Fibroblast of lung (primary cell): ENCODE data around the gene C2orf49. TPM values are rescaled to one million over a fixed set of nuclear protein-coding genes. Genes with fewer than 3 reads are reported as not detected.

Source experiments
- DNase-seq, 2 donors: peaks; one replicate each; pipeline versions ENCODE4 v3.0.0 to v3.0.0-alpha.2; 2010; ENCODE audit warnings: low read depth in 2 of 2
- H2AFZ ChIP-seq: 2 replicates; pipeline ENCODE4 v1.5.1; 2012; ENCODE audit warnings: low read length, control low read depth, inconsistent platforms
- H3K27ac ChIP-seq: 2 replicates; pipeline ENCODE4 v1.5.1; 2011; ENCODE audit warnings: low read length, control low read depth; ENCODE audit not compliant: insufficient read depth
- H3K27me3 ChIP-seq: 2 replicates; pipeline ENCODE4 v1.5.1; 2011; ENCODE audit warnings: mild to moderate bottlenecking, low read length; ENCODE audit not compliant: control insufficient read depth, insufficient read depth
- H3K36me3 ChIP-seq: 2 replicates; pipeline ENCODE4 v1.5.1; 2011; ENCODE audit warnings: low read length; ENCODE audit not compliant: control insufficient read depth, insufficient read depth
- H3K4me1 ChIP-seq: 2 replicates; pipeline ENCODE4 v1.5.1; 2011; ENCODE audit warnings: low read length; ENCODE audit not compliant: control insufficient read depth, insufficient read depth; ENCODE audit errors: extremely low read depth
- H3K4me2 ChIP-seq: 2 replicates; pipeline ENCODE4 v1.5.1; 2011; ENCODE audit warnings: low read length, control low read depth; ENCODE audit not compliant: insufficient read depth; ENCODE audit errors: extremely low read depth
- H3K4me3 ChIP-seq, 4 experiments: fragments of 200-600 bp in 1 of 4; sonication (generic) in 1 of 4; replicated peaks in 1 of 4; 2 replicates each; pipeline ENCODE4 v1.5.1; 2011 to 2016; ENCODE audit warnings: low read length in 4 of 4, low read depth in 3 of 4, mild to moderate bottlenecking in 3 of 4, control low read depth in 2 of 4, inconsistent platforms in 1 of 4, mixed read lengths in 1 of 4; ENCODE audit not compliant: insufficient read depth in 1 of 4; ENCODE audit errors: control extremely low read depth in 1 of 4
- H3K79me2 ChIP-seq: 2 replicates; pipeline ENCODE4 v1.5.1; 2012; ENCODE audit warnings: mild to moderate bottlenecking, low read length, inconsistent platforms; ENCODE audit not compliant: control insufficient read depth, insufficient read depth
- H3K9ac ChIP-seq: 2 replicates; pipeline ENCODE4 v1.5.1; 2011; ENCODE audit warnings: mild to moderate bottlenecking, low read length, control low read depth; ENCODE audit not compliant: insufficient read depth
- H3K9me3 ChIP-seq: 2 replicates; pipeline ENCODE4 v1.5.1; 2012; ENCODE audit warnings: low read depth, low read length; ENCODE audit not compliant: control insufficient read depth, insufficient read depth
- H4K20me1 ChIP-seq: 2 replicates; pipeline ENCODE4 v1.5.1; 2011; ENCODE audit warnings: low read length; ENCODE audit not compliant: control insufficient read depth, insufficient read depth; ENCODE audit errors: extremely low read depth
- EZH2 ChIP-seq: IDR thresholded peaks from 2 replicates; pipeline ENCODE4 v1.5.1; 2012; ENCODE audit warnings: low read length, control low read depth, mild to moderate bottlenecking; ENCODE audit errors: missing control alignments
- polyA plus RNA-seq, 2 donors: library from polyadenylated mRNA; depleted of rRNA in 1 of 2; stranded (reverse) in 1 of 2; unstranded in 1 of 2; fragments of >200 nt; gene quantifications; 2 replicates each; pipeline ENCODE4 v1.2.1, GENCODE V29; 2011 to 2012; ENCODE audit warnings: missing spikeins in 1 of 2
- total RNA-seq: library from RNA; depleted of rRNA; stranded (reverse); fragments of >200 nt; gene quantifications from 2 replicates; pipeline ENCODE4 v1.2.1, GENCODE V29; 2014
- TF ChIP-seq, protein P1 (sequence below), 2 donors: IDR thresholded peaks in 1 of 2; conservative IDR thresholded peaks in 1 of 2; 1 replicate in 1 of 2; 2 replicates in 1 of 2; pipeline ENCODE4 v1.5.1; 2011 to 2012; ENCODE audit warnings: low read length in 2 of 2, control low read depth in 1 of 2, inconsistent platforms in 1 of 2, low read depth in 1 of 2, mild to moderate bottlenecking in 1 of 2

C2orf49 gene
- total and polyA plus RNA-seq, 2 donors (not counting 1 experiment from before 2014, with no cell fraction given) = 20.9 to 28.4 TPM

DNA sequence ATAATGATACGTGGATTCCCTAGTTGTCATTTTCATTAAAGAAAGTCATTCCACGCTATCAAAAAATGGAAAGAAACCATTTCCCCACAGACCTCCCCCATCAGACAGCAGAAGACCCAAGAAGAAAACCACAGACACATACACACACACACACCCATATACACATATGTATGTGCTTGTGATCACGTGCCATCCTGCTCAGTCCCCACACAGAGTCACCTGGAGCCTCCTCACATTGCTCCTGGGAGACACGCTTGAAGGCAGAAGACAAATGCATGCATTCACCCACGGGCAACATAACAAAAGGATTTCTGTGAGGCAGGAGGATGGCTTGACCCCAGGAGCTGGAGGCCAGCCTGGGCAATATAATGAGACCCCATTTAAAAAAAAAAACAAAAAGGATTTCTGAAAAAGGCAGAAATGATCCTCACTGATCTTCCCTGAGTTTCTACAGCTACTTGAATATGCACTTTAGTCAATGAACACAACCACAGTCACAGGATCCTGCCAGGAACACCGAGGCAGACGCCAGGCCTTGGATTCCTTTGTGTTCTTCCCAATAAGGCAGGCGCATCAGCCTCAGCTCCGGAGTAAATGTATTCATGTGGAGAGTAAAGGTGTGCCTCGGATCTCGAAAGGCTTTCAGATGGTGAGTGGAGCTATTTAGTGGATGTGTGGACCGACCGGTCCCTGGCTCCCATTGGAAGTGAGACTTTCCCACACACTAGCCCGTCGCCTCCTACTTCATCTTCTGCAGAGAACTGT is 28.8 kb upstream of the C2orf49 start:
- peaks cover 1% of the 10 kb centered on the region for H3K36me3 ChIP-seq
- no peak overlapping the region for H3K9ac ChIP-seq
- no peaks in the 10 kb centered on the region for H4K20me1 ChIP-seq
- no peaks in the 10 kb centered on the region for H3K4me1 ChIP-seq
- TF ChIP-seq EZH2 = no peak
- TF ChIP-seq, protein P1, sequence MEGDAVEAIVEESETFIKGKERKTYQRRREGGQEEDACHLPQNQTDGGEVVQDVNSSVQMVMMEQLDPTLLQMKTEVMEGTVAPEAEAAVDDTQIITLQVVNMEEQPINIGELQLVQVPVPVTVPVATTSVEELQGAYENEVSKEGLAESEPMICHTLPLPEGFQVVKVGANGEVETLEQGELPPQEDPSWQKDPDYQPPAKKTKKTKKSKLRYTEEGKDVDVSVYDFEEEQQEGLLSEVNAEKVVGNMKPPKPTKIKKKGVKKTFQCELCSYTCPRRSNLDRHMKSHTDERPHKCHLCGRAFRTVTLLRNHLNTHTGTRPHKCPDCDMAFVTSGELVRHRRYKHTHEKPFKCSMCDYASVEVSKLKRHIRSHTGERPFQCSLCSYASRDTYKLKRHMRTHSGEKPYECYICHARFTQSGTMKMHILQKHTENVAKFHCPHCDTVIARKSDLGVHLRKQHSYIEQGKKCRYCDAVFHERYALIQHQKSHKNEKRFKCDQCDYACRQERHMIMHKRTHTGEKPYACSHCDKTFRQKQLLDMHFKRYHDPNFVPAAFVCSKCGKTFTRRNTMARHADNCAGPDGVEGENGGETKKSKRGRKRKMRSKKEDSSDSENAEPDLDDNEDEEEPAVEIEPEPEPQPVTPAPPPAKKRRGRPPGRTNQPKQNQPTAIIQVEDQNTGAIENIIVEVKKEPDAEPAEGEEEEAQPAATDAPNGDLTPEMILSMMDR (conservative IDR thresholded peaks at IDR 0.05 in 1 of 2, IDR thresholded peaks at IDR 0.05 in 1 of 2; ENCODE audit: low read depth in 1 of 2, low read length in 2 of 2) = no peak
- H3K9me3 ChIP-seq = no peaks in the 10 kb centered on the region
- H3K27ac ChIP-seq = no peak overlapping the region
- H3K27me3 ChIP-seq = no peaks in the 10 kb centered on the region
- H3K79me2 ChIP-seq = no peaks in the 10 kb centered on the region
- DNase-seq = no peak
- H3K4me2 ChIP-seq = no peak overlapping the region
- no peak overlapping the region for H2AFZ ChIP-seq
- no peak overlapping the region for H3K4me3 ChIP-seq

DNA sequence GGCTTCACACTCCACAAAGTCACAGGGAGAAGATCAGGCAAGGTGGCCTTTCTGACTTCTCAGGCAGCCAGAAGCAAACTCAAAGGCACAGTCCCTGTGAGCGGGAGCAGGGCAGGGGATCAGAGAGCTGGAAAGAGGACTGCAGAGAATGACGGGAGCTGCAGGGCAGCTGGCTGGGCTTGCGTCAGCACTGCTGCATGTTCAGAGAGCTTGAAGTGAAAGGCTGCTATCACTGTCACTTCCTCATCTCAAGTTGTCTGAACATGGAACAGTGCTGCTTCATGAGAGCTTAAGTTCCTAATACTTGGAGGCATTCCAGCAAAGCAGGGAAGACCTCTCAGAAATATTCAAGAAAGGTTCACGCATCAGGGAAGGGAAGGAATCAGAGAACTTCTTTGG is 28.2 kb upstream of the C2orf49 start:
- Histone ChIP-seq H3K27me3 (no peaks in the 10 kb centered on the region), H2AFZ (no peak overlapping the region), H3K4me2 (no peak overlapping the region), H3K36me3 (peaks cover 1% of the 10 kb centered on the region), H3K4me3 (no peak overlapping the region), H3K27ac (no peak overlapping the region), H4K20me1 (no peaks in the 10 kb centered on the region), H3K79me2 (no peaks in the 10 kb centered on the region), H3K4me1 (no peaks in the 10 kb centered on the region), H3K9ac (no peak overlapping the region), H3K9me3 (no peaks in the 10 kb centered on the region)
- TF ChIP-seq, protein P1 (conservative IDR thresholded peaks at IDR 0.05 in 1 of 2, IDR thresholded peaks at IDR 0.05 in 1 of 2; ENCODE audit: low read depth in 1 of 2, low read length in 2 of 2) = no peak
- no peak for TF ChIP-seq EZH2
- DNase-seq = peak in 1 of 2 donors; percentile 21

DNA sequence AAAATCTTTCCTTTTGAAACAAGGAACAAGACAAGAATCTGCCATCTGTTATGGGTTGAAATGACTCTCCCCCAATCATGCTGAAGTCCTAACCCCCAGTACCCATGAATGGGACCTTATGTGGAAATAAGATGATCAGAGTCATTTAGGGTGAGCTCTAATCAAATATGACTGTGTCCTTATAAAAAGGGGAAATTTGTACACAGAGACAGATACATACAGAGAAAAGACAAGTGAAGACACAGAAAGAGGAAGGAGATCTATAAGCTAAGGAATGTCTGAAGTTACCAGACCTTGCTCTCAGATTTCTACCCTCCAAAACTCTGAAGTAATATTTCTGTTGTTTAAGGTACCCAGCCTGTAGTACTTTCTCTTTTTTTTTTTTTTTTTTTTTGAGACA is 23.5 kb upstream of the C2orf49 start:
- H3K4me1 ChIP-seq = no peaks in the 10 kb centered on the region
- no peaks in the 10 kb centered on the region for H4K20me1 ChIP-seq
- peaks cover 5% of the 10 kb centered on the region for H3K79me2 ChIP-seq
- DNase-seq = no peak
- H3K4me2 ChIP-seq = no peak overlapping the region
- no peaks in the 10 kb centered on the region for H3K27me3 ChIP-seq
- H2AFZ ChIP-seq = no peak overlapping the region
- TF ChIP-seq, protein P1 (conservative IDR thresholded peaks at IDR 0.05 in 1 of 2, IDR thresholded peaks at IDR 0.05 in 1 of 2; ENCODE audit: low read depth in 1 of 2, low read length in 2 of 2) = no peak
- TF ChIP-seq EZH2 = no peak
- no peak overlapping the region for H3K9ac ChIP-seq
- H3K4me3 ChIP-seq = no peak overlapping the region
- H3K27ac ChIP-seq = no peak overlapping the region
- no peaks in the 10 kb centered on the region for H3K9me3 ChIP-seq
- no peaks in the 10 kb centered on the region for H3K36me3 ChIP-seq
